Endothelial cell of umbilical vein (primary cell): Measurements from ENCODE around the gene PLA2G5. TPM values are rescaled to one million over a fixed set of nuclear protein-coding genes. Genes with fewer than 3 reads are reported as not detected.

Experiments
- BruUV-seq: library from RNA; stranded (reverse); fragments of 400-500 nt; replicated peaks from 2 replicates; lab custom pipeline; 2021; lab: Mats Ljungman, UMichigan
- CTCF ChIA-PET: fragments of 300-600, 350-600 bp; sonication (Branson Sonifier 250); formaldehyde crosslinking; loops from one replicate; lab custom pipeline; 2021; ENCODE audit warnings: antibody characterized with exemption, inconsistent platforms; lab: Charles Lee
- POLR2A ChIA-PET: fragments of 300-600, 350-600 bp; sonication (Branson Sonifier 250); formaldehyde crosslinking; loops from one replicate; lab custom pipeline; 2021; ENCODE audit warnings: antibody characterized with exemption, inconsistent platforms; lab: Charles Lee
- DNase-seq: peaks from one replicate; pipeline ENCODE4 v3.0.0-alpha.2; 2011; ENCODE audit warnings: low read depth, low spot score
- FAIRE-seq: peaks from 2 replicates; lab custom pipeline; 2011; peaks lifted over from hg19 to GRCh38; lab: Jason Lieb, UNC
- H2AFZ ChIP-seq: 2 replicates; pipeline ENCODE4 v1.6.0; 2012; ENCODE audit warnings: low read depth, low read length, control low read depth, inconsistent platforms
- H3K27ac ChIP-seq: 2 replicates; pipeline ENCODE4 v1.5.1; 2011; ENCODE audit warnings: low read depth, mild to moderate bottlenecking, control low read depth, low read length, moderate library complexity; ENCODE audit not compliant: insufficient read depth
- H3K27me3 ChIP-seq, 2 experiments: 2 replicates each; pipeline versions ENCODE4 v1.6.0 to v1.6.1; 2011; ENCODE audit warnings: low read length in 2 of 2, mixed read lengths in 1 of 2; ENCODE audit not compliant: control insufficient read depth in 2 of 2, insufficient read depth in 2 of 2
- H3K36me3 ChIP-seq, 2 experiments: 2 replicates in 1 of 2; 3 replicates in 1 of 2; pipeline ENCODE4 v1.5.1; 2011; ENCODE audit warnings: low read length in 2 of 2, mild to moderate bottlenecking in 1 of 2, moderate library complexity in 1 of 2; ENCODE audit not compliant: control insufficient read depth in 2 of 2, insufficient read depth in 2 of 2; ENCODE audit errors: extremely low read depth in 1 of 2
- H3K4me1 ChIP-seq: 3 replicates; pipeline ENCODE4 v1.5.1; 2011; ENCODE audit warnings: mild to moderate bottlenecking, low read length; ENCODE audit not compliant: control insufficient read depth, insufficient read depth; ENCODE audit errors: extremely low read depth
- H3K4me2 ChIP-seq: 2 replicates; pipeline ENCODE4 v1.6.1; 2011; ENCODE audit warnings: low read length, control low read depth, mixed read lengths; ENCODE audit not compliant: insufficient read depth
- H3K4me3 ChIP-seq, 3 experiments: fragments of 200-600 bp in 1 of 3; sonication (generic), shearing (Covaris generic) in 1 of 3; replicated peaks in 1 of 3; 2 replicates each; pipeline ENCODE4 v1.5.1; 2011 to 2016; ENCODE audit warnings: control low read depth in 3 of 3, low read length in 3 of 3, mild to moderate bottlenecking in 2 of 3, inconsistent platforms in 1 of 3, low read depth in 1 of 3, moderate library complexity in 1 of 3; ENCODE audit not compliant: insufficient read depth in 1 of 3
- H3K79me2 ChIP-seq: 2 replicates; pipeline ENCODE4 v1.6.0; 2012; ENCODE audit warnings: low read length, inconsistent platforms; ENCODE audit not compliant: control insufficient read depth, insufficient read depth
- H3K9ac ChIP-seq: replicated peaks from 2 replicates; pipeline ENCODE3; 2011; ENCODE audit warnings: low read length, control low read depth; ENCODE audit not compliant: insufficient read depth; ENCODE audit errors: extremely low read depth
- H3K9me1 ChIP-seq: replicated peaks from 3 replicates; pipeline ENCODE4 v1.6.0; 2011; ENCODE audit warnings: mild to moderate bottlenecking, low read length; ENCODE audit not compliant: control insufficient read depth, insufficient read depth; ENCODE audit errors: extremely low read depth
- H3K9me3 ChIP-seq: replicated peaks from 2 replicates; pipeline ENCODE4 v1.5.1; 2012; ENCODE audit warnings: low read length, inconsistent platforms; ENCODE audit not compliant: control insufficient read depth, insufficient read depth
- H4K20me1 ChIP-seq: replicated peaks from 2 replicates; pipeline ENCODE3; 2011; ENCODE audit warnings: mild to moderate bottlenecking, low read length; ENCODE audit not compliant: control insufficient read depth, insufficient read depth; ENCODE audit errors: extremely low read depth
- EZH2 ChIP-seq: IDR thresholded peaks from 2 replicates; pipeline ENCODE4 v1.6.1; 2012; ENCODE audit warnings: borderline replicate concordance, low read depth, mild to moderate bottlenecking, moderate library complexity, low read length, inconsistent platforms; ENCODE audit not compliant: severe bottlenecking
- FOS ChIP-seq: IDR thresholded peaks from 2 replicates; pipeline ENCODE4 v1.6.1; 2011; ENCODE audit warnings: mild to moderate bottlenecking, low read length, moderate library complexity, borderline replicate concordance; ENCODE audit not compliant: insufficient read depth
- JUN ChIP-seq: IDR thresholded peaks from 2 replicates; pipeline ENCODE4 v1.6.1; 2011; ENCODE audit warnings: borderline replicate concordance, low read depth; ENCODE audit not compliant: insufficient read length, insufficient read depth
- MYC ChIP-seq: IDR thresholded peaks from one replicate; pipeline ENCODE4 v1.6.1; 2011; ENCODE audit warnings: mild to moderate bottlenecking, low read depth, low read length
- POLR2A ChIP-seq: IDR thresholded peaks from 2 replicates; pipeline ENCODE4 v1.6.1; 2012; ENCODE audit warnings: low read depth, mild to moderate bottlenecking, control low read depth, low read length
- POLR2AphosphoS5 ChIP-seq: IDR thresholded peaks from 2 replicates; pipeline ENCODE4 v1.6.1; 2012; ENCODE audit warnings: low read depth, mild to moderate bottlenecking, control low read depth, low read length, moderate library complexity; ENCODE audit not compliant: insufficient read depth
- dilution Hi-C: fragments of 300-500 bp; cut with MboI; formaldehyde crosslinking; loops from one replicate; pipeline ENCODE4 v1.15.0; 2019; ENCODE audit warnings: low sequenced_read_pairs; ENCODE audit not compliant: extremely low pct_ligation_motif_present
- intact Hi-C: fragments of 100-400 bp; cut with micrococcal nuclease; formaldehyde crosslinking; loops from one replicate; pipeline ENCODE4 v1.10.0; 2022
- polyA plus RNA-seq, 4 experiments: library from polyadenylated mRNA; depleted of rRNA in 3 of 4; stranded (reverse) in 3 of 4; unstranded in 1 of 4; fragments of >200 nt; gene quantifications; 2 replicates each; pipeline versions ENCODE4 v1.2.1 to v1.2.3, GENCODE V29; 2011 to 2012; ENCODE audit warnings: missing spikeins in 1 of 4
- total RNA-seq: library from RNA; stranded (reverse); gene quantifications from 2 replicates; pipeline ENCODE4 v1.2.3, GENCODE V29; 2021
- TF ChIP-seq, protein P1 (sequence below): IDR thresholded peaks from 2 replicates; pipeline ENCODE4 v1.6.1; 2011; ENCODE audit not compliant: insufficient read depth, insufficient read length
- TF ChIP-seq, protein P2 (sequence below), 2 donors: IDR thresholded peaks; 1 replicate in 1 of 2; 2 replicates in 1 of 2; pipeline ENCODE4 v1.5.1; 2011; ENCODE audit warnings: low read length in 2 of 2, mild to moderate bottlenecking in 2 of 2, moderate library complexity in 2 of 2, control low read depth in 1 of 2, inconsistent platforms in 1 of 2, low read depth in 1 of 2; ENCODE audit not compliant: insufficient read depth in 1 of 2; ENCODE audit errors: extremely low read depth in 1 of 2

PLA2G5 gene
- total and polyA plus RNA-seq, 2 donors (not counting 3 experiments of a cell fraction or from before 2014, with no cell fraction given): 0.06 TPM; not detected in 1

DNA sequence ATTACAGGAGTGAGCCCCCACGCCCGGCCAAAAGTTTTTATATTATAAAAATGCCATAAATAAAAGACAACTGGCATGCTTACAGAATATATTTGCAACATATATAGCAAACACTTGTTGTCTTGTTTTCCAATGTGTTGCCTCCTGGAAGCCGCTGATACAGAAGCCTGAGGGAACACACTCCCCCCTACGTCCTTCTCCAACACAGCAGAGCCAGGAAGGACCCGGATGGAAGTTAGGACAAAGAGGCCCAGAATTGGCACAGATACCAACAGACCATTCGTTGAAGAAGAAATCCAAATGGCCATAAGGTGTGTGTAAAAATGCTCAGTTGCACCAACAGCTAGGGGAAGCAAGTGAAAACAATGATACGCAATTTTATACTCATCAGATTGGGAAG, 1.3 kb upstream of the PLA2G5 start:
- no TSS peak for BruUV-seq
- CTCF ChIA-PET: no interaction called here
- Histone ChIP-seq H3K4me1 (peaks cover 2% of the 10 kb centered on the region), H3K27ac (no peak overlapping the region), H4K20me1 (no peaks in the 10 kb centered on the region), H3K4me2 (no peak overlapping the region), H3K4me3 (no peak overlapping the region), H3K9me3 (no peaks in the 10 kb centered on the region), H3K27me3 (no peaks in the 10 kb centered on the region), H2AFZ (no peak overlapping the region), H3K36me3 (no peaks in the 10 kb centered on the region), H3K9me1 (no peaks in the 10 kb centered on the region), H3K79me2 (no peaks in the 10 kb centered on the region), H3K9ac (no peak overlapping the region)
- POLR2A ChIA-PET: no interaction called here
- no peak for DNase-seq
- dilution Hi-C loops (no loop called here), intact Hi-C loops (no loop called here)
- FAIRE-seq: no peak
- TF ChIP-seq FOS: no peak
- no peak for TF ChIP-seq EZH2
- no peak for TF ChIP-seq POLR2AphosphoS5
- no peak for TF ChIP-seq MYC
- TF ChIP-seq, protein P1, sequence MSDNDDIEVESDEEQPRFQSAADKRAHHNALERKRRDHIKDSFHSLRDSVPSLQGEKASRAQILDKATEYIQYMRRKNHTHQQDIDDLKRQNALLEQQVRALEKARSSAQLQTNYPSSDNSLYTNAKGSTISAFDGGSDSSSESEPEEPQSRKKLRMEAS: no peak
- no peak for TF ChIP-seq JUN
- no peak for TF ChIP-seq POLR2A
- TF ChIP-seq, protein P2, sequence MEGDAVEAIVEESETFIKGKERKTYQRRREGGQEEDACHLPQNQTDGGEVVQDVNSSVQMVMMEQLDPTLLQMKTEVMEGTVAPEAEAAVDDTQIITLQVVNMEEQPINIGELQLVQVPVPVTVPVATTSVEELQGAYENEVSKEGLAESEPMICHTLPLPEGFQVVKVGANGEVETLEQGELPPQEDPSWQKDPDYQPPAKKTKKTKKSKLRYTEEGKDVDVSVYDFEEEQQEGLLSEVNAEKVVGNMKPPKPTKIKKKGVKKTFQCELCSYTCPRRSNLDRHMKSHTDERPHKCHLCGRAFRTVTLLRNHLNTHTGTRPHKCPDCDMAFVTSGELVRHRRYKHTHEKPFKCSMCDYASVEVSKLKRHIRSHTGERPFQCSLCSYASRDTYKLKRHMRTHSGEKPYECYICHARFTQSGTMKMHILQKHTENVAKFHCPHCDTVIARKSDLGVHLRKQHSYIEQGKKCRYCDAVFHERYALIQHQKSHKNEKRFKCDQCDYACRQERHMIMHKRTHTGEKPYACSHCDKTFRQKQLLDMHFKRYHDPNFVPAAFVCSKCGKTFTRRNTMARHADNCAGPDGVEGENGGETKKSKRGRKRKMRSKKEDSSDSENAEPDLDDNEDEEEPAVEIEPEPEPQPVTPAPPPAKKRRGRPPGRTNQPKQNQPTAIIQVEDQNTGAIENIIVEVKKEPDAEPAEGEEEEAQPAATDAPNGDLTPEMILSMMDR (IDR thresholded peaks at IDR 0.05; ENCODE audit: extremely low read depth in 1 of 2, insufficient read depth in 1 of 2, low read depth in 1 of 2, low read length in 2 of 2): no peak
